GM18861 (cell line): ENCODE results near the gene DROSHA.

Experiments
- ATAC-seq: cut with Tn5 transposase; IDR thresholded peaks from one replicate; pipeline ENCODE4 v1.9.1; 2021; ENCODE audit not compliant: unreplicated experiment

DROSHA gene

GRCh38 chr5:31470608-31471007, 61.3 kb downstream of the DROSHA start:
- ATAC-seq: no peak

- no peak for ATAC-seq
Observed at GRCh38 chr5:31469886-31470285, 62.0 kb downstream of the DROSHA start.

GRCh38 chr5:31469466-31469865, 62.4 kb downstream of the DROSHA start:
- ATAC-seq: no peak

GRCh38 chr5:31465291-31465690, 66.6 kb downstream of the DROSHA start:
- ATAC-seq: no peak

GRCh38 chr5:31464081-31464480, 67.8 kb downstream of the DROSHA start:
- ATAC-seq: no peak

- ATAC-seq: no peak
Observed at GRCh38 chr5:31463351-31463750, 68.5 kb downstream of the DROSHA start.

GRCh38 chr5:31459594-31459993, 72.3 kb downstream of the DROSHA start:
- no peak for ATAC-seq

- no peak for ATAC-seq
Observed at GRCh38 chr5:31455172-31455571, 76.7 kb downstream of the DROSHA start.

GRCh38 chr5:31453522-31453921, 78.4 kb downstream of the DROSHA start:
- no peak for ATAC-seq

- no peak for ATAC-seq
Observed at GRCh38 chr5:31452314-31452713, 79.6 kb downstream of the DROSHA start.

- ATAC-seq: peak; percentile 84
Observed at GRCh38 chr5:31449962-31450361, 81.9 kb downstream of the DROSHA start.

GRCh38 chr5:31449174-31449573, 82.7 kb downstream of the DROSHA start:
- no peak for ATAC-seq

- ATAC-seq: no peak
Observed at GRCh38 chr5:31445041-31445600, 86.8 kb downstream of the DROSHA start.

GRCh38 chr5:31443572-31443971, 88.3 kb downstream of the DROSHA start:
- no peak for ATAC-seq

GRCh38 chr5:31442058-31442745, 89.7 kb downstream of the DROSHA start:
- ATAC-seq: no peak

GRCh38 chr5:31436851-31437250, 95.0 kb downstream of the DROSHA start:
- no peak for ATAC-seq

- no peak for ATAC-seq
Observed at GRCh38 chr5:31435730-31436129, 96.2 kb downstream of the DROSHA start.

GRCh38 chr5:31434898-31435297, 97.0 kb downstream of the DROSHA start:
- no peak for ATAC-seq

- no peak for ATAC-seq
Observed at GRCh38 chr5:31433229-31433628, 98.7 kb downstream of the DROSHA start.

- no peak for ATAC-seq
Observed at GRCh38 chr5:31427724-31428309, 104.1 kb downstream of the DROSHA start.

GRCh38 chr5:31427013-31427723, 104.7 kb downstream of the DROSHA start:
- no peak for ATAC-seq
